ENCODE data around the gene ABCA2.

- TF ChIP-seq CTCF (IDR thresholded peaks at IDR 0.05) (no peak), POLR2A (IDR thresholded peaks at IDR 0.05) (no peak)
These were observed 65.3 kb downstream of the ABCA2 start for GRCh38 chr9:136962701-136963248.
